DOHH2 (cell line): ENCODE data around the gene PRKCQ.

Experiments
- EZH2phosphoT487 ChIP-seq: fragments of 200-600 bp; sonication (generic); IDR thresholded peaks from 2 replicates; pipeline ENCODE4 v1.6.1; 2017; ENCODE audit warnings: borderline replicate concordance, mild to moderate bottlenecking, antibody characterized with exemption, low read length, moderate library complexity, mixed read lengths
- TF ChIP-seq, protein P1 (sequence below): fragments of 200-600 bp; sonication (generic); IDR thresholded peaks from one replicate; pipeline ENCODE4 v1.5.1; 2014; ENCODE audit warnings: antibody characterized with exemption, mild to moderate bottlenecking, low read depth, low read length; ENCODE audit not compliant: poor library complexity, severe bottlenecking

DNA sequence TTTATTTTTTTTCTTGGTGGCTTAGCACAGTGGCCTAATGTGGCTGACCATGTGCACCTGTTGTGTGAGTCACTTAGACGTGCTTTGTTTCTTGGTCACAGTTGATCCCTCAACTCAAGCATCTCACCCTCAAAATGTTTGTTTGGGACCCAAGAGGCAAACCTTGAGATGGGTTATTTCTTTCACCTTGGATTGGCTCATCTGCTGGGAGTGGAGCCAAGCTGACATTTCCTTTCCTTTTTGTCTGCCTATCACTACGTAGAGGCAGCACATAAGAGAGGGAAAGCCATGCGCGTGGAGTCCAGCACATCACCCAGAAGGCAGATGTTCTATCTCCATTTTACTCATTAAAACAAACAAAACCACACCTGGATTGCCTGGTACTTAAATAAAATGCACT lies 6.4 kb upstream of the PRKCQ start:
- TF ChIP-seq, protein P1, sequence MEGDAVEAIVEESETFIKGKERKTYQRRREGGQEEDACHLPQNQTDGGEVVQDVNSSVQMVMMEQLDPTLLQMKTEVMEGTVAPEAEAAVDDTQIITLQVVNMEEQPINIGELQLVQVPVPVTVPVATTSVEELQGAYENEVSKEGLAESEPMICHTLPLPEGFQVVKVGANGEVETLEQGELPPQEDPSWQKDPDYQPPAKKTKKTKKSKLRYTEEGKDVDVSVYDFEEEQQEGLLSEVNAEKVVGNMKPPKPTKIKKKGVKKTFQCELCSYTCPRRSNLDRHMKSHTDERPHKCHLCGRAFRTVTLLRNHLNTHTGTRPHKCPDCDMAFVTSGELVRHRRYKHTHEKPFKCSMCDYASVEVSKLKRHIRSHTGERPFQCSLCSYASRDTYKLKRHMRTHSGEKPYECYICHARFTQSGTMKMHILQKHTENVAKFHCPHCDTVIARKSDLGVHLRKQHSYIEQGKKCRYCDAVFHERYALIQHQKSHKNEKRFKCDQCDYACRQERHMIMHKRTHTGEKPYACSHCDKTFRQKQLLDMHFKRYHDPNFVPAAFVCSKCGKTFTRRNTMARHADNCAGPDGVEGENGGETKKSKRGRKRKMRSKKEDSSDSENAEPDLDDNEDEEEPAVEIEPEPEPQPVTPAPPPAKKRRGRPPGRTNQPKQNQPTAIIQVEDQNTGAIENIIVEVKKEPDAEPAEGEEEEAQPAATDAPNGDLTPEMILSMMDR = no peak
- TF ChIP-seq EZH2phosphoT487 = no peak
